ENCODE data around the gene CNRIP1.

The CNRIP1 gene

DNA sequence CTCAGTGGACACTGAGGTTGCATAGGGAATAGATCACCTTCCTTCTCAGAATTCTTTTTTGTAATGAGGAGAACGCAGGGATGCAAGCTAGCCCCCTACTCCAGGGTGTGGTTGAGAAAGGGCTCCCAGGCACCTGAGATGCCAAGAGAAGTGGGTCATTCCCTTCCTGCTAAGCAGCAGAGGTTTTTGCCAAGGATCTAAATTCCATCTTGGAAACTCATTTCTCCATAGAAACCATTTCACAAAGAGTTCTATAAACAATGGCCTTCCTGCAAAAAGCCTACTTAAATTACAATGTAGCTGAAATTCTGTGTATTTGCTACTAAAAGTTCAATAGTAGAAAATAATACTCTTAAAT lies 63.7 kb downstream of the CNRIP1 start:
- Histone ChIP-seq H3K4me1 (ENCODE audit: control insufficient read depth, insufficient read depth, low read length, poor library complexity, severe bottlenecking) (peaks cover 12% of the 10 kb centered on the region), H3K27me3 (replicated peaks; ENCODE audit: control insufficient read depth, insufficient read depth, low read length, poor library complexity, severe bottlenecking) (no peaks in the 10 kb centered on the region), H3K9me3 (ENCODE audit: control insufficient read depth, low read length) (no peaks in the 10 kb centered on the region), H3K27ac (ENCODE audit: insufficient read depth, low read length, poor library complexity, severe bottlenecking) (no peak overlapping the region), H3K4me3 (ENCODE audit: insufficient read depth, low read depth, low read length, poor library complexity, severe bottlenecking) (no peak overlapping the region), H3K36me3 (ENCODE audit: control insufficient read depth, insufficient read depth, low read length) (no peaks in the 10 kb centered on the region)
- no peak for DNase-seq

DNA sequence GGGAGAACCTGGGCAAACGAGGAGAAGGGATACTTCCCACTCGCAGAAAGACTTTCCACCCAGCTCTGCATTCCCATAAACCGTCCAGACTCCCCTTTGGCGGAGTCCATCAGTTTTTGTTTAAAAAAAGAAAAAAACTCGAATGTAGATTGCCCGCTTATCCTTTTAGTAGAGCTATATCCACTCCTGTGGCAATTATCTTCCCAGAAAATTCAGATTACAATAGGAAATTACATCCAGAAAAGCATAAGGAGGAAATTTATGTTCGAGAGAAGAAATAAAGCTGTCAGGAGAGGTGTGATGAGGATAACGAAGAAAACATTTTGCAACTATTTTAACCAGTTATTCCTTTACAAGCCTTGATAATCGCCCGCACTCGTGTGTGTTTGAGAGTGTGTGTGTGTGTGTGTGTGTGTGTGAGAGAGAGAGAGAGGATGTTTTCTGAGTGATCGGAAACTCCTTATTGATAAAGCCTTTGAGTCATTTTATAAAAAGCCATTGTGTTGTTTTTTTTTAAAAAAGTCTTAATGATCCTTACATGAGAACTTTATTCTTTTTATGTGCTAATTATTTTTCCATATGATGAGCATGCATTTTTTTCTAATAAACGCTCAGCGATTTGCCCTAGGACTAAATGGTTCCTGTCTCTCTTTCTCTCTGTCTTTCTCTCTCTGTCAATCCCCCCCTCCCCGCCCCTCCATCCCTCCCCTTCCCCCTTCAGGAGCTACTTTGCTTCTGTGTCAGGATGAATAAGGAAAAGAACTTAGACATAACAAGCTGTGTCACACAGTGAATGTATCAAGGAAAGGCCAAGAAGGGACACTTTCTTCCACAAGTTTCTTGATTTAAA lies 66.3 kb downstream of the CNRIP1 start:
- DNase-seq: no peak
- H3K27me3 ChIP-seq (replicated peaks; ENCODE audit: control insufficient read depth, insufficient read depth, low read length, poor library complexity, severe bottlenecking): no peaks in the 10 kb centered on the region

GRCh38 chr2:68252400-68253218 lies 67.1 kb downstream of the CNRIP1 start, which contains the start of gene PPP3R1:
Gene PPP3R1, minus strand, starts transcription at chr2:68252532. Its CDS starts 405 bp downstream, at chr2:68252127.
- H3K27ac ChIP-seq (ENCODE audit: insufficient read depth, low read length, poor library complexity, severe bottlenecking): peak within 1 kb of the TSS; percentile 89
- peaks cover 39% of the 10 kb centered on the region for H3K4me1 ChIP-seq (ENCODE audit: control insufficient read depth, insufficient read depth, low read length, poor library complexity, severe bottlenecking)
- H3K9me3 ChIP-seq (ENCODE audit: control insufficient read depth, low read length): no peaks in the 10 kb centered on the region
- no peaks in the 10 kb centered on the region for H3K27me3 ChIP-seq (replicated peaks; ENCODE audit: control insufficient read depth, insufficient read depth, low read length, poor library complexity, severe bottlenecking)
- peak; percentile 93 to 94 (median 93) for DNase-seq
- no peaks in the 10 kb centered on the region for H3K36me3 ChIP-seq (ENCODE audit: control insufficient read depth, insufficient read depth, low read length)
- H3K4me3 ChIP-seq (ENCODE audit: insufficient read depth, low read depth, low read length, poor library complexity, severe bottlenecking): peak within 1 kb of the TSS; percentile 73

More for the DNA sequence above, 66.3 kb downstream of the CNRIP1 start:
- H3K27ac ChIP-seq (ENCODE audit: insufficient read depth, low read length, poor library complexity, severe bottlenecking): peak overlapping the region; percentile 89
- H3K36me3 ChIP-seq (ENCODE audit: control insufficient read depth, insufficient read depth, low read length): no peaks in the 10 kb centered on the region
- H3K4me1 ChIP-seq (ENCODE audit: control insufficient read depth, insufficient read depth, low read length, poor library complexity, severe bottlenecking): peaks cover 31% of the 10 kb centered on the region
- peak overlapping the region; percentile 73 for H3K4me3 ChIP-seq (ENCODE audit: insufficient read depth, low read depth, low read length, poor library complexity, severe bottlenecking)
- no peaks in the 10 kb centered on the region for H3K9me3 ChIP-seq (ENCODE audit: control insufficient read depth, low read length)

DNA sequence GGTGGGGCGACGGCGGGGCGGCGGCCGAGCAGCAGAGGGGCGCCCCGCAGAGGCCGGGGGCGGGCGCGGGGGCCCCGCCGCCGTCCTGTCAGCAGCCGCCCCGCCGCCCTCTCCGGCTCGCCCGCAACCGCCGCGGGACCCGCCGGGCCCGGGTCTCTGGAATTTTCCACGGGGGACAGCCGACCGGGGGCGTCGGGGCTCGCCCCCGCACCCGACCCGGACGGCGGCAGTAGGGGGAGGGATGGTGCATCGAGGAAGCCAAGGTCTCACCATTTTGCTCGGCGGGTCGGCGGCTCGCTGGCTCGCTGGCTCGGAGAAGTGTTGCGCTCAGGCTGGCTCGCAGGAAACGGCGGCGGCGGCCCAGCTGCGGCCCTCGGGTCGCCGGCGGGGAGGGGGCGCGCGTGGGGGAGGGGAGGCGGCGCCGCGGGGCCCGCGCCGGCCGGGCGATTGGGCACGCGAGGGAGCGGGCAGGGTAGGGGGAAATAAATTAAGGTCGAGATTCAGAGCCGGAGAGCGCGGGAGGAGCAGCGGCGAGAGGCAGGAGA lies 67.8 kb downstream of the CNRIP1 start:
- peak; percentile 9 to 32 (median 22) for DNase-seq

GRCh38 chr2:68251187-68251854 lies 68.4 kb downstream of the CNRIP1 start:
- peak; percentile 64 to 72 (median 66) for DNase-seq
- H3K36me3 ChIP-seq (ENCODE audit: control insufficient read depth, insufficient read depth, low read length): no peaks in the 10 kb centered on the region
- H3K27me3 ChIP-seq (replicated peaks; ENCODE audit: control insufficient read depth, insufficient read depth, low read length, poor library complexity, severe bottlenecking): no peaks in the 10 kb centered on the region
- peaks cover 50% of the 10 kb centered on the region for H3K4me1 ChIP-seq (ENCODE audit: control insufficient read depth, insufficient read depth, low read length, poor library complexity, severe bottlenecking)
- H3K27ac ChIP-seq (ENCODE audit: insufficient read depth, low read length, poor library complexity, severe bottlenecking): peak overlapping the region; percentile 89
- peak overlapping the region; percentile 73 for H3K4me3 ChIP-seq (ENCODE audit: insufficient read depth, low read depth, low read length, poor library complexity, severe bottlenecking)
- no peaks in the 10 kb centered on the region for H3K9me3 ChIP-seq (ENCODE audit: control insufficient read depth, low read length)

More for the DNA sequence above, 67.8 kb downstream of the CNRIP1 start:
- Histone ChIP-seq H3K27me3 (replicated peaks; ENCODE audit: control insufficient read depth, insufficient read depth, low read length, poor library complexity, severe bottlenecking) (no peaks in the 10 kb centered on the region), H3K9me3 (ENCODE audit: control insufficient read depth, low read length) (no peaks in the 10 kb centered on the region), H3K4me3 (ENCODE audit: insufficient read depth, low read depth, low read length, poor library complexity, severe bottlenecking) (peak overlapping the region; percentile 73), H3K27ac (ENCODE audit: insufficient read depth, low read length, poor library complexity, severe bottlenecking) (peak overlapping the region; percentile 89), H3K4me1 (ENCODE audit: control insufficient read depth, insufficient read depth, low read length, poor library complexity, severe bottlenecking) (peaks cover 44% of the 10 kb centered on the region), H3K36me3 (ENCODE audit: control insufficient read depth, insufficient read depth, low read length) (no peaks in the 10 kb centered on the region)

- no peak for DNase-seq
- no peaks in the 10 kb centered on the region for H3K9me3 ChIP-seq (ENCODE audit: control insufficient read depth, low read length)
- H3K27ac ChIP-seq (ENCODE audit: insufficient read depth, low read length, poor library complexity, severe bottlenecking): peak overlapping the region; percentile 89
- H3K4me1 ChIP-seq (ENCODE audit: control insufficient read depth, insufficient read depth, low read length, poor library complexity, severe bottlenecking): peaks cover 48% of the 10 kb centered on the region
- no peaks in the 10 kb centered on the region for H3K27me3 ChIP-seq (replicated peaks; ENCODE audit: control insufficient read depth, insufficient read depth, low read length, poor library complexity, severe bottlenecking)
- H3K36me3 ChIP-seq (ENCODE audit: control insufficient read depth, insufficient read depth, low read length): no peaks in the 10 kb centered on the region
- H3K4me3 ChIP-seq (ENCODE audit: insufficient read depth, low read depth, low read length, poor library complexity, severe bottlenecking): peak overlapping the region; percentile 73
Observed at GRCh38 chr2:68250652-68251186, 69.0 kb downstream of the CNRIP1 start.

DNA sequence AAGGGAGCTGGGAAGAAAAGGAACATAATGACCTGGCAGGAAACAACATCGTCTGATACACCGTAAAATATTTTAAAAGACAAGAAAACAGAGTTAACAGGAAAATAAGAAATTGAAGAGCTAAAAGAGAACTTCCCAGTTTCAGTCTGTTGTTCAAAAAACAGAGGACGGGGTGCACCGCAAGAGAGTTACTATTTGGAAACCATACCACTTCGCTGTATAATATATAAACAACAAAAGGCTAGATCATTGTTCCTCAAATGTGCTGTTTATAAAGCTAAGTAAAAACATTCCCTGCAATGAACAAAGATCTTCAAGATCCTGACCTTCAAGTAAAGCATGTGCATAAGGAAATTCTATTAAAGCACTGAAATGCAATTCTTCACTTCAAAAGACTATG lies 69.6 kb downstream of the CNRIP1 start:
- no peak for DNase-seq
- Histone ChIP-seq H3K4me1 (ENCODE audit: control insufficient read depth, insufficient read depth, low read length, poor library complexity, severe bottlenecking) (peaks cover 47% of the 10 kb centered on the region), H3K36me3 (ENCODE audit: control insufficient read depth, insufficient read depth, low read length) (no peaks in the 10 kb centered on the region), H3K9me3 (ENCODE audit: control insufficient read depth, low read length) (no peaks in the 10 kb centered on the region), H3K27me3 (replicated peaks; ENCODE audit: control insufficient read depth, insufficient read depth, low read length, poor library complexity, severe bottlenecking) (no peaks in the 10 kb centered on the region), H3K27ac (ENCODE audit: insufficient read depth, low read length, poor library complexity, severe bottlenecking) (peak overlapping the region; percentile 89), H3K4me3 (ENCODE audit: insufficient read depth, low read depth, low read length, poor library complexity, severe bottlenecking) (peak overlapping the region; percentile 73)

- no peak overlapping the region for H3K4me3 ChIP-seq (ENCODE audit: insufficient read depth, low read depth, low read length, poor library complexity, severe bottlenecking)
- no peaks in the 10 kb centered on the region for H3K27me3 ChIP-seq (replicated peaks; ENCODE audit: control insufficient read depth, insufficient read depth, low read length, poor library complexity, severe bottlenecking)
- no peaks in the 10 kb centered on the region for H3K9me3 ChIP-seq (ENCODE audit: control insufficient read depth, low read length)
- H3K36me3 ChIP-seq (ENCODE audit: control insufficient read depth, insufficient read depth, low read length): no peaks in the 10 kb centered on the region
- peaks cover 50% of the 10 kb centered on the region for H3K4me1 ChIP-seq (ENCODE audit: control insufficient read depth, insufficient read depth, low read length, poor library complexity, severe bottlenecking)
- H3K27ac ChIP-seq (ENCODE audit: insufficient read depth, low read length, poor library complexity, severe bottlenecking): no peak overlapping the region
- DNase-seq: no peak
Observed at GRCh38 chr2:68248806-68249205, 70.9 kb downstream of the CNRIP1 start.

GRCh38 chr2:68248361-68248760 lies 71.4 kb downstream of the CNRIP1 start:
- no peaks in the 10 kb centered on the region for H3K27me3 ChIP-seq (replicated peaks; ENCODE audit: control insufficient read depth, insufficient read depth, low read length, poor library complexity, severe bottlenecking)

More at GRCh38 chr2:68248361-68248760, 71.4 kb downstream of the CNRIP1 start:
- no peak for DNase-seq
- Histone ChIP-seq H3K4me3 (ENCODE audit: insufficient read depth, low read depth, low read length, poor library complexity, severe bottlenecking) (no peak overlapping the region), H3K4me1 (ENCODE audit: control insufficient read depth, insufficient read depth, low read length, poor library complexity, severe bottlenecking) (peaks cover 50% of the 10 kb centered on the region), H3K9me3 (ENCODE audit: control insufficient read depth, low read length) (no peaks in the 10 kb centered on the region), H3K27ac (ENCODE audit: insufficient read depth, low read length, poor library complexity, severe bottlenecking) (no peak overlapping the region), H3K36me3 (ENCODE audit: control insufficient read depth, insufficient read depth, low read length) (no peaks in the 10 kb centered on the region)
